Fibroblast of skin of left quadriceps (primary cell): ENCODE data around the gene PPP1R9B.

ENCODE experiments used
- DNase-seq, 2 experiments: peaks; one replicate each; pipeline ENCODE4 v3.0.0-alpha.2; 2013; ENCODE audit warnings: low read depth in 2 of 2

PPP1R9B gene

GRCh38 chr17:50150354-50151040 lies at the start of gene PPP1R9B:
PPP1R9B (minus strand) TSS chr17:50150677; CDS start chr17:50150513, 164 bp downstream.
- DNase-seq = no peak

- peak in 1 of 2 experiments; percentile 90 for DNase-seq
Measured at GRCh38 chr17:50199803-50200456, 49.5 kb upstream of the PPP1R9B start.

- no peak for DNase-seq
Measured at GRCh38 chr17:50199211-50199802, 48.8 kb upstream of the PPP1R9B start.

- DNase-seq = no peak
Measured at GRCh38 chr17:50198026-50198669, 47.7 kb upstream of the PPP1R9B start.

GRCh38 chr17:50196826-50197225 lies 46.3 kb upstream of the PPP1R9B start:
- DNase-seq = no peak

GRCh38 chr17:50196036-50196435 lies 45.6 kb upstream of the PPP1R9B start:
- DNase-seq = no peak

GRCh38 chr17:50194934-50195865 lies 44.7 kb upstream of the PPP1R9B start:
- no peak for DNase-seq

- DNase-seq = no peak
Measured at GRCh38 chr17:50194140-50194933, 43.9 kb upstream of the PPP1R9B start.

- no peak for DNase-seq
Measured at GRCh38 chr17:50192618-50193291, 42.3 kb upstream of the PPP1R9B start.

GRCh38 chr17:50192144-50192617 lies 41.7 kb upstream of the PPP1R9B start:
- DNase-seq = no peak

- DNase-seq = no peak
Measured at GRCh38 chr17:50191359-50192143, 41.1 kb upstream of the PPP1R9B start.

- DNase-seq = no peak
Measured at GRCh38 chr17:50190603-50191358, 40.3 kb upstream of the PPP1R9B start.

- no peak for DNase-seq
Measured at GRCh38 chr17:50190293-50190602, 39.8 kb upstream of the PPP1R9B start.

GRCh38 chr17:50189550-50190292 lies 39.2 kb upstream of the PPP1R9B start:
- no peak for DNase-seq

- DNase-seq = no peak
Measured at GRCh38 chr17:50188921-50189549, 38.6 kb upstream of the PPP1R9B start.

- DNase-seq = no peak
Measured at GRCh38 chr17:50188531-50188920, 38.0 kb upstream of the PPP1R9B start.
